ENCODE results near the gene TTLL11.

DNA sequence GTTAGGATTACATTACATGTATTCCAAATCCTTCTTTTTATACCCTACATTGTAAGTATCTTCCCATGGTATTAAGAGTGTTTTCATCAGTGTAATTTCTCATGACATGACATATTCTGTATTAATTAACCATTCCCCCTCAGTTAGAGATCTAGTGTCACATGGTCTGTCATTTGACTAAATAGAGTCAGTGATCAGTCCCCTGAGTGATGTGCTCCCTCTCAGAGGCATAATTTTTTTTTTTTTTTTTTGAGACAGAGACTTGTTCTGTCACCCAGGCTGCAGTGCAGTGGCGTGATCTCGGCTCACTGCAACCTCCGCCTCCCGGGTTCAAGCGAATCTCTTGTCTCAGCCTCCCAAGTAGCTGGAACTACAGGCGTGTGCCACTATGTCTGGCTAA lies 218.6 kb downstream of the TTLL11 start:
- TF ChIP-seq, protein P1, sequence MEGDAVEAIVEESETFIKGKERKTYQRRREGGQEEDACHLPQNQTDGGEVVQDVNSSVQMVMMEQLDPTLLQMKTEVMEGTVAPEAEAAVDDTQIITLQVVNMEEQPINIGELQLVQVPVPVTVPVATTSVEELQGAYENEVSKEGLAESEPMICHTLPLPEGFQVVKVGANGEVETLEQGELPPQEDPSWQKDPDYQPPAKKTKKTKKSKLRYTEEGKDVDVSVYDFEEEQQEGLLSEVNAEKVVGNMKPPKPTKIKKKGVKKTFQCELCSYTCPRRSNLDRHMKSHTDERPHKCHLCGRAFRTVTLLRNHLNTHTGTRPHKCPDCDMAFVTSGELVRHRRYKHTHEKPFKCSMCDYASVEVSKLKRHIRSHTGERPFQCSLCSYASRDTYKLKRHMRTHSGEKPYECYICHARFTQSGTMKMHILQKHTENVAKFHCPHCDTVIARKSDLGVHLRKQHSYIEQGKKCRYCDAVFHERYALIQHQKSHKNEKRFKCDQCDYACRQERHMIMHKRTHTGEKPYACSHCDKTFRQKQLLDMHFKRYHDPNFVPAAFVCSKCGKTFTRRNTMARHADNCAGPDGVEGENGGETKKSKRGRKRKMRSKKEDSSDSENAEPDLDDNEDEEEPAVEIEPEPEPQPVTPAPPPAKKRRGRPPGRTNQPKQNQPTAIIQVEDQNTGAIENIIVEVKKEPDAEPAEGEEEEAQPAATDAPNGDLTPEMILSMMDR (conservative IDR thresholded peaks at IDR 0.05; ENCODE audit: low read length), result no peak
- no peak for TF ChIP-seq EZH2phosphoT487 (IDR thresholded peaks at IDR 0.05; ENCODE audit: borderline replicate concordance, low read depth, low read length)
